Measurements from ENCODE around the gene DEAF1.

DEAF1 gene

DNA sequence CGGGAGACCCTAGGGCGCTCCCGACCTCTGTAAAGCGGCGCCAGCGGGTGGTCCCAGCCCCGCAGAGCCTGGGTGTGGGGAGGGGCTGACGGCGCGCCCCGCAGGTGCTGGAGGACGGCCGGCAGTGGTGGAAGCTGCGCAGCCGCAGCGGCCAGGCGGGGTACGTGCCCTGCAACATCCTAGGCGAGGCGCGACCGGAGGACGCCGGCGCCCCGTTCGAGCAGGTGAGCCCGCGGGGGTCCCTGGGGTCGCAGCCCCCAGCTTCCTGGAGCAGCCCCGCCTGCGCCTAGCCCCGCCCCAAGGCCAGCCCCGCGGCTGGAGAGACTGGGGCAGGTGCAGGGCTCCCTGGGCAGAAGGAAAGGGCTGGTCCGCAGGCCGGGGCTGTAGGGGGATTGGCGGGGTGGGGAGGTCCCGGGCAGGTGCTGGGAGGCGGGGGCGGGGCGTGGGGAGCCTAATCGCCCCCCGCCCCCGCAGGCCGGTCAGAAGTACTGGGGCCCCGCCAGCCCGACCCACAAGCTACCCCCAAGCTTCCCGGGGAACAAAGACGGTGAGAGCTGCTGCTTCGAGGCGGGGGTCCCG is 30.7 kb upstream of the DEAF1 start:
- no peak for TF ChIP-seq FOXP2 (optimal IDR thresholded peaks at IDR 0.05; ENCODE audit: borderline replicate concordance, extremely low read depth, extremely low read length, insufficient read depth)
- TF ChIP-seq POLR2AphosphoS5 (IDR thresholded peaks at IDR 0.05; ENCODE audit: low read depth, low read length) = no peak
- TF ChIP-seq, protein P1, sequence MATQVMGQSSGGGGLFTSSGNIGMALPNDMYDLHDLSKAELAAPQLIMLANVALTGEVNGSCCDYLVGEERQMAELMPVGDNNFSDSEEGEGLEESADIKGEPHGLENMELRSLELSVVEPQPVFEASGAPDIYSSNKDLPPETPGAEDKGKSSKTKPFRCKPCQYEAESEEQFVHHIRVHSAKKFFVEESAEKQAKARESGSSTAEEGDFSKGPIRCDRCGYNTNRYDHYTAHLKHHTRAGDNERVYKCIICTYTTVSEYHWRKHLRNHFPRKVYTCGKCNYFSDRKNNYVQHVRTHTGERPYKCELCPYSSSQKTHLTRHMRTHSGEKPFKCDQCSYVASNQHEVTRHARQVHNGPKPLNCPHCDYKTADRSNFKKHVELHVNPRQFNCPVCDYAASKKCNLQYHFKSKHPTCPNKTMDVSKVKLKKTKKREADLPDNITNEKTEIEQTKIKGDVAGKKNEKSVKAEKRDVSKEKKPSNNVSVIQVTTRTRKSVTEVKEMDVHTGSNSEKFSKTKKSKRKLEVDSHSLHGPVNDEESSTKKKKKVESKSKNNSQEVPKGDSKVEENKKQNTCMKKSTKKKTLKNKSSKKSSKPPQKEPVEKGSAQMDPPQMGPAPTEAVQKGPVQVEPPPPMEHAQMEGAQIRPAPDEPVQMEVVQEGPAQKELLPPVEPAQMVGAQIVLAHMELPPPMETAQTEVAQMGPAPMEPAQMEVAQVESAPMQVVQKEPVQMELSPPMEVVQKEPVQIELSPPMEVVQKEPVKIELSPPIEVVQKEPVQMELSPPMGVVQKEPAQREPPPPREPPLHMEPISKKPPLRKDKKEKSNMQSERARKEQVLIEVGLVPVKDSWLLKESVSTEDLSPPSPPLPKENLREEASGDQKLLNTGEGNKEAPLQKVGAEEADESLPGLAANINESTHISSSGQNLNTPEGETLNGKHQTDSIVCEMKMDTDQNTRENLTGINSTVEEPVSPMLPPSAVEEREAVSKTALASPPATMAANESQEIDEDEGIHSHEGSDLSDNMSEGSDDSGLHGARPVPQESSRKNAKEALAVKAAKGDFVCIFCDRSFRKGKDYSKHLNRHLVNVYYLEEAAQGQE (IDR thresholded peaks at IDR 0.05; ENCODE audit: insufficient read depth in 1 of 2, low read depth in 2 of 2, low read length in 2 of 2) = no peak
- no peak for TF ChIP-seq SIN3A (IDR thresholded peaks at IDR 0.05; ENCODE audit: borderline replicate concordance, insufficient read depth, low read length)
- no peak for TF ChIP-seq TAF1 (IDR thresholded peaks at IDR 0.05; ENCODE audit: borderline replicate concordance, insufficient read depth, low read length)

DNA sequence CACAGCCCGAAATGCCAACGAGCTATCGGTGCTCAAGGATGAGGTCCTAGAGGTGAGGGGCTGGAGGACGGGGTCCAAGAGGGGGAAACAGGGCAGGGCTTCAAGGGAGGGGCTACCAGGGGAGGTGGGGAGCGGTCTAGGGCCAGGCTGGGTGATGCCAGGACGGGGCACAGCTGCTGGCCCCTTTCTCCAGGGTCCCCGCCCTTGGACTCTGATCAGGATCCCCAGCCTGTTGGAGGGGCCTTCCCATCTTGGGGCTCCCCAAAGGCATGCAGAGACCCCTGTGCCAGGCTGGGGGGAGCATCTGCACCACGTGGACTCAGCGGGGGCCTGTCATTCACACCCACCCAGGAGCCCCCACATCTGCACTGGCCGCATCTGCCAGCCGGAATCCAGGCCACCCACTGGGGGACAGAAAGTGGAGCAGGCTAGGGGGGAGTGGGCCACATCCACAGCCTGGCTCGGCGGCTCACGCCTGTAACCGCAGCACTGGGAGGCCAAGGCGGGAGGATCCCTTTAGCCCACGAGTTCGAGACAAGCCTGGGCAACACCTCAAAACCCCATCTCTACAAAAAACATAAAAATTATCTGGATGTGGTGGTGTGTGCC is 29.9 kb upstream of the DEAF1 start:
- TF ChIP-seq FOXP2 (optimal IDR thresholded peaks at IDR 0.05; ENCODE audit: borderline replicate concordance, extremely low read depth, extremely low read length, insufficient read depth) = no peak
- TF ChIP-seq, protein P1 (IDR thresholded peaks at IDR 0.05; ENCODE audit: insufficient read depth in 1 of 2, low read depth in 2 of 2, low read length in 2 of 2) = no peak
- TF ChIP-seq TAF1 (IDR thresholded peaks at IDR 0.05; ENCODE audit: borderline replicate concordance, insufficient read depth, low read length) = no peak
- TF ChIP-seq SIN3A (IDR thresholded peaks at IDR 0.05; ENCODE audit: borderline replicate concordance, insufficient read depth, low read length) = no peak
- no peak for TF ChIP-seq POLR2AphosphoS5 (IDR thresholded peaks at IDR 0.05; ENCODE audit: low read depth, low read length)

DNA sequence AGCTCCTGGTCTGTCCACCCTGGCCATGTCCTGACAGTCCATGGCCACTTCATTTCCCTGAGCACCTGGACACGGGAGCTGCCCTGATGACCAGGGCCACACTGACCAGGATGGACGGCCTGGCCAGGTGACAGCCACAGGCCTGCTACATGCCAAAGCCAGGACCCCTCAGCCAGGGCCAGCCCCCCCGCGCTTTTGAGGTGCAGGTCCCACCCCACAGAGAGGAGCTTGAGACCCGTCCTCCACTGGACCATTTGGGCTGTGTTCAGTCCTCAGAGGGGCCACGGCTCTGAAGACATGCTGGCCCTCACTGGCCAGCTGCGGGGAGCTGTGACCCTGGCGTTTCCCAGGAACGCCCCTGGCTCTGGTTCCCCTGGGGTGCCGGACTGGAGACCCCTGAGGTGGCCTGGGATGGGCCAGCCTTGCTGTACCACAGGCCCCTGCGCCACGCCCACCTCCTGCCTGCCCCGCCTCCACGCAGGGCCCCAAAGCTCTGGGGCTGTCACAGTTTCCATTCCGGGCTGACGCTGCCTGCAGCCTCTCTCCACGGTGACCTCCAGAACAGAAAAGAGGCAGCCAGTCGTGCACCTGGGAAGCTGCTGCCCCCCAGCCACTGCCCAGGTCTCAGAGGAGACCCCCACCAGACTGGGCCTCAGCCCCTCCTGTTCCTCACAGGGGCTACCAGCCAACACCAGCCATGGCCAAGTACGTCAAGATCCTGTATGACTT is 29.2 kb upstream of the DEAF1 start:
- TF ChIP-seq POLR2AphosphoS5 (IDR thresholded peaks at IDR 0.05; ENCODE audit: low read depth, low read length) (no peak), TAF1 (IDR thresholded peaks at IDR 0.05; ENCODE audit: borderline replicate concordance, insufficient read depth, low read length) (no peak), SIN3A (IDR thresholded peaks at IDR 0.05; ENCODE audit: borderline replicate concordance, insufficient read depth, low read length) (no peak), FOXP2 (optimal IDR thresholded peaks at IDR 0.05; ENCODE audit: borderline replicate concordance, extremely low read depth, extremely low read length, insufficient read depth) (no peak)
- TF ChIP-seq, protein P1 (IDR thresholded peaks at IDR 0.05; ENCODE audit: insufficient read depth in 1 of 2, low read depth in 2 of 2, low read length in 2 of 2) = no peak

DNA sequence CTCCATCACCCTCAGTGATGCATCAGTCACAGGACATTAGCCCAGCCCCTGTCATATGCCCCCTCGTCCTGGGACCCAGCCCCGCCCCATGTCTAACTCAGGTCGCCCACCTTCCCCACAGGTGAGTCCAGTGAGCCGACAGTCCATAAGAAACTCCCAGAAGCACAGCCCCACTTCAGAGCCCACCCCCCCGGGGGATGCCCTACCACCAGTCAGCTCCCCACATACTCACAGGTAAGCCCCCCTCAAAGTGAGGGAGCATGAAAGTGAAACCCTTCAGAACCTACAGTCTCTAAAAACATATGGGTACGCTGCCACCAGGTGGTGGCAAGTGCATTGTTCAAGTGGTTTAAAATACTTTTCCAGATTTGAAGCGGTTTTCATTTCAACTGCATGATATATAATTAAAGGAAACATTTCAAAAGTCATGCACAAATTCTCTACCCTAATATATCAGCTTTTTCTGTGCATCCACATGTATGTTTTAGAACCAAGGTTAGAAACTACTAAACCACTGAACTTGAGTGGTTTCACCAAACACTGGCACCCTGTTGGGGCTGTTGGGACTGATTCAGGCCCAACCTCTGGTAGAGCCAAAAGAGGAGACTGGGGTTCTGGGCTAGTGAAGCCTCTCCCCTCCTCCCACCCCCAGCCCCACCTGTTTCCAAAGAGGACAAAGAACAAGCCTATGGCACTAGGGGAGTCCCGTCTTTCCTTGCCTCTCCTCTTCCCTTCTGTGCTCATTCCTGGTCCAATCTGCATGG is 28.3 kb upstream of the DEAF1 start:
- TF ChIP-seq POLR2AphosphoS5 (IDR thresholded peaks at IDR 0.05; ENCODE audit: low read depth, low read length) = no peak

DNA sequence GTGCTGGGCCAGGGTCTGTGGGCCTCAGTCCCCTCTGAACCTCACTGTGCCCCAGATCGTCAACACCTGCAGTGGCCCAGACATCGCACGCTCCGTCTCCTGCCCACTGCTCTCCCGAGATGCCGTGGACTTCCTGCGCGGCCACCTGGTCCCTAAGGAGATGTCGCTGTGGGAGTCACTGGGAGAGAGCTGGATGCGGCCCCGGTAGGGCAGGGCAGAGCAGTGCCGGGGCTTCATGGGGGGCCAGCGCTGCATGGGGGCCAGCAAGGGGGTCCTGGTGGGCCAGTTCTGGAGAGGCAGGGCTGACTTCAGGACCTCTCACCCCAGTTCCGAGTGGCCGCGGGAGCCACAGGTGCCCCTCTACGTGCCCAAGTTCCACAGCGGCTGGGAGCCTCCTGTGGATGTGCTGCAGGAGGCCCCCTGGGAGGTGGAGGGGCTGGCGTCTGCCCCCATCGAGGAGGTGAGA is 27.4 kb upstream of the DEAF1 start:
- no peak for TF ChIP-seq TAF1 (IDR thresholded peaks at IDR 0.05; ENCODE audit: borderline replicate concordance, insufficient read depth, low read length)
- no peak for TF ChIP-seq SIN3A (IDR thresholded peaks at IDR 0.05; ENCODE audit: borderline replicate concordance, insufficient read depth, low read length)
- TF ChIP-seq POLR2AphosphoS5 (IDR thresholded peaks at IDR 0.05; ENCODE audit: low read depth, low read length) = no peak
- no peak for TF ChIP-seq FOXP2 (optimal IDR thresholded peaks at IDR 0.05; ENCODE audit: borderline replicate concordance, extremely low read depth, extremely low read length, insufficient read depth)
- TF ChIP-seq, protein P1 (IDR thresholded peaks at IDR 0.05; ENCODE audit: insufficient read depth in 1 of 2, low read depth in 2 of 2, low read length in 2 of 2) = no peak

Data from PFSK-1 (cell line).